Measurements from ENCODE around the gene GPR107. TPM values are rescaled to one million over a fixed set of nuclear protein-coding genes. Genes with fewer than 3 reads are reported as not detected.

Gene GPR107
- total RNA-seq, 2 donors from 2014 or later, result 42.2 to 51.2 TPM

DNA sequence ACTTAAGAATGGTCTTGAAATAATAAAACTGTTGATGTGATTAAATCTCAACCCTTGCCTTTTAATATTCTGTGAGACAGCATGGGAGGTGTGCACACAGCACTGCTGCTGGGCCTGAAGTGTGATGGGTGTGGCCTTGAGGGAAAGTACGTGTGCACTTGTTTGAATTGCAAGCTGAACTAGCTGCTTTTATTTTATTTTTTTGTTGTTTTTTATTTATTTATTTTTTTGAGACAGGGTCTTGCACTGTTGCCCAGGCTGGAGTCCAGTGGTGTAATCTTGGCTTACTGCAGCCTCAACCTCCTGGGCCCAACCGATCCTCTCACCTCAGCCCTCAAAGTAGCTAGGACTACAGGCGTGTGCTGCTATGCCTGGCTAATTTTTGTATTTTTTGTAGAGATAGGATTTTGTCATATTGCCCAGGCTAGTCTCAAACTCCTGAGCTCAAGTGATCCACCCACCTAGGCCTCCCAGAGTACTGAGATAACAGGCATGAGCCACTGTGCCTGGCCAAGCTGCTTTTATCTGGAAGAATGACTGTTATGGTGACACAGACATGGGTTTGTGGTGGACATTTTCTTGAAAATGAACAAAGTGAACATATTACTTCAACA, 58.9 kb downstream of the GPR107 start:
- TF ChIP-seq, protein P1, sequence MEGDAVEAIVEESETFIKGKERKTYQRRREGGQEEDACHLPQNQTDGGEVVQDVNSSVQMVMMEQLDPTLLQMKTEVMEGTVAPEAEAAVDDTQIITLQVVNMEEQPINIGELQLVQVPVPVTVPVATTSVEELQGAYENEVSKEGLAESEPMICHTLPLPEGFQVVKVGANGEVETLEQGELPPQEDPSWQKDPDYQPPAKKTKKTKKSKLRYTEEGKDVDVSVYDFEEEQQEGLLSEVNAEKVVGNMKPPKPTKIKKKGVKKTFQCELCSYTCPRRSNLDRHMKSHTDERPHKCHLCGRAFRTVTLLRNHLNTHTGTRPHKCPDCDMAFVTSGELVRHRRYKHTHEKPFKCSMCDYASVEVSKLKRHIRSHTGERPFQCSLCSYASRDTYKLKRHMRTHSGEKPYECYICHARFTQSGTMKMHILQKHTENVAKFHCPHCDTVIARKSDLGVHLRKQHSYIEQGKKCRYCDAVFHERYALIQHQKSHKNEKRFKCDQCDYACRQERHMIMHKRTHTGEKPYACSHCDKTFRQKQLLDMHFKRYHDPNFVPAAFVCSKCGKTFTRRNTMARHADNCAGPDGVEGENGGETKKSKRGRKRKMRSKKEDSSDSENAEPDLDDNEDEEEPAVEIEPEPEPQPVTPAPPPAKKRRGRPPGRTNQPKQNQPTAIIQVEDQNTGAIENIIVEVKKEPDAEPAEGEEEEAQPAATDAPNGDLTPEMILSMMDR (IDR thresholded peaks at IDR 0.05), result no peak
- no peak for DNase-seq
- Histone ChIP-seq H3K27ac (no peak overlapping the region), H3K4me3 (no peak overlapping the region), H3K4me1 (no peaks in the 10 kb centered on the region), H3K9me3 (no peaks in the 10 kb centered on the region), H3K36me3 (peaks cover 2% of the 10 kb centered on the region), H3K9ac (ENCODE audit: low read depth in 2 of 2, low read length in 2 of 2) (no peak overlapping the region), H3K27me3 (no peaks in the 10 kb centered on the region)
- intact Hi-C loops (cut with DNase I), result no loop called here

DNA sequence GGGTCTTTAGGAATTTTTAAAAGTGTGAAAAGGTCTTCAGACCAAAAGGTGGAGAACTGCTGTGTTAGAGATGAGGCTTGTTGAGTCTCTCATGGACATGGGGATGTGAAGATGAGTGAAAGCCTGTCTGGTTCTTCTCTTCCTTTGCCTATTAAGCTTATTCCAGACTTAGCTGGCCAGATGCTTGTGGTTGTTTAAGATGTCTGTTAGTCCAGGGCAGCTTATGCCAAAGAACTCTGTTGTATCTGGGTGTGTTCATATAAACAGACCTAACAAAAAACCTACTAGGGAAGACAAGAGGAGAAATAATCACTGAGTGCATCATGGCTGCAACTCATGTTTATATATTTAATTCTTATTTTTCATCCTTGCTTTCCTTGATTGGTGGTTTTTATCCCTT, 61.0 kb downstream of the GPR107 start:
- no peak overlapping the region for H3K9ac ChIP-seq (ENCODE audit: low read depth in 2 of 2, low read length in 2 of 2)
- no peak for DNase-seq
- H3K27ac ChIP-seq, result no peak overlapping the region
- H3K4me1 ChIP-seq, result no peaks in the 10 kb centered on the region
- H3K4me3 ChIP-seq, result no peak overlapping the region
- intact Hi-C loops (cut with DNase I), result no loop called here
- H3K9me3 ChIP-seq, result no peaks in the 10 kb centered on the region
- TF ChIP-seq, protein P1 (IDR thresholded peaks at IDR 0.05), result no peak
- H3K36me3 ChIP-seq, result no peaks in the 10 kb centered on the region
- no peaks in the 10 kb centered on the region for H3K27me3 ChIP-seq

DNA sequence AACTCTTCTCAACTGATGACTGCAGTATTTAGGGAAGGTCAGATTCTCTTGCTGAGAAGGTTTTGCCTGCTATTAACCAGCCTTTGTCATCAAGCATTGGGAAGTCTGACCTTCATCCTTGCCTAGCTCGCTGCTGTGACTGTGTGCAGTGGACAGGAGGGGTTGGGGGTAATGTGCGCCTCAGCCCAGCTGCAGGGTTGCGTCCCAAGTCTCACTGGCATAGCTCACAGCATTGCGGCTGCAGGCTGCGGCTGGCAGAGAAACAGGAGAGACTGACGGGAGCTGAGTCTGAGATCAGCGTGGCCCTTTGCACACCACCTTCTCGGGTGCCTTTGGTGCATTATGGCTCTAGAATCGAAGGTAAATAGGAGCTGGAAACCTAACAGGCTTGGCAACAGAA, 62.6 kb downstream of the GPR107 start:
- Histone ChIP-seq H3K9ac (ENCODE audit: low read depth in 2 of 2, low read length in 2 of 2) (no peak overlapping the region), H3K9me3 (no peaks in the 10 kb centered on the region), H3K27me3 (no peaks in the 10 kb centered on the region), H3K27ac (no peak overlapping the region), H3K4me1 (no peaks in the 10 kb centered on the region), H3K4me3 (no peak overlapping the region), H3K36me3 (no peaks in the 10 kb centered on the region)
- TF ChIP-seq, protein P1 (IDR thresholded peaks at IDR 0.05), result no peak
- intact Hi-C loops (cut with DNase I), result no loop called here
- DNase-seq, result no peak

DNA sequence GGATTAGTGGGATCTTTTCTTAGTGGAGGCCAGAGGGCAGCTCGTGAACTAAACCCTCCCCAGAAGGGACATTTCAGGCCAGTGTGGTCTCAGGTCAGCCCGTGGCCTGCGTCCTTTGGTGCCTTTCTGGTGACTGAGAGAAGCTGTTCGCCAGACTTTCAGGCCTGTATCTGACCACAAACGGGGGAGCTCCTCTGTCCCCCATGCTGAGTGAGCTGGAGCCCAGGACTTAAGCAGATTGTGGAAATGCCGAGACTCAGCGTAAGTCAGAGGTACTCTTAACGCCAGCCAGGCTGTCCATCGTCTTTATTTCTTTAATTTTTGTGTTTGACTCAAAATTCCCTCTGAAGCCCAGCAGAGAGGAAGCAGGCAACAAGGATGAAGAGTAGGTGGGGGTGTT, 63.7 kb downstream of the GPR107 start:
- Histone ChIP-seq H3K4me3 (no peak overlapping the region), H3K27ac (no peak overlapping the region), H3K27me3 (no peaks in the 10 kb centered on the region), H3K4me1 (no peaks in the 10 kb centered on the region), H3K36me3 (no peaks in the 10 kb centered on the region), H3K9ac (ENCODE audit: low read depth in 2 of 2, low read length in 2 of 2) (no peak overlapping the region), H3K9me3 (no peaks in the 10 kb centered on the region)
- no peak for DNase-seq
- TF ChIP-seq, protein P1 (IDR thresholded peaks at IDR 0.05), result no peak
- intact Hi-C loops (cut with DNase I), result no loop called here

DNA sequence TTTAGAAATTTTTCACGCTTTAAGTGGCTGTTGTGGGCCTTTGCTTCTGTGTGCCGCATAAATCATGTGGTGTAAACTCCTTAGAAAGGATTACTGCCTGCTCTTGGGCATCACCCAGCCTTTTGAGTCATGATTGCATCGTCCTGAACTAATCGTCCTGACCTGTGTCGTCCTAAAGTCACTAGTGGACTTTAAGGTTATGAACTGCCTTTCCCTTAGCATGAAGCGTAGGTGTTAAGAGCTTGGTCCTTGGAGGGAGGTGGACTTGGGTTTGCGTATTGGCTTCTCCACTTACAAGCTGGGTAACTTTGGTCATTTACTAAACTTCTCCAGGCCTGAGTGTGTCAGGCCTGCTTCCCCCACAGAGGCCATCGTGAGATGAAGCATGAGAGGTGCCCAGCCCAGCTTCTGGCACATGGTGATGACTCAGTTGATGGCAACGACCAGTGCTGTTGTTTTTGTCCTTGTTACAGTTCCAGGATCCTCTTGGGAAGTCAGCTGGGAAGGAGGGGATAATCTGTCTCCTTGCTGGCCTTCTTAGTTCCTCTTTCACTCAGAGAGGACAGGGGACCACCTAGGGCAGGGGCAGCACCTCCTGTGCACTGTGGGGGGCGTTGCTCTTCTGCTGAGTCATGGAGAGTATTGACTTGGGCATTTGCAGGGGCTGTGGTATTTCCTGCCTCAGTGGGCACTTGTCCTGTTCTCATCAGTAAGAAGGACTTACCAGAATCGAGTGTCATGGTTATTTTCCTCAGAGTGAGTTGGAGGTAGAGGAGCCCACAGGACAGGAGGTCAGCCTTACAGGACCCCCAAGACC, 64.3 kb downstream of the GPR107 start:
- no peak overlapping the region for H3K27ac ChIP-seq
- H3K9ac ChIP-seq (ENCODE audit: low read depth in 2 of 2, low read length in 2 of 2), result no peak overlapping the region
- DNase-seq, result no peak
- no peaks in the 10 kb centered on the region for H3K9me3 ChIP-seq
- H3K4me1 ChIP-seq, result no peaks in the 10 kb centered on the region
- H3K27me3 ChIP-seq, result no peaks in the 10 kb centered on the region
- TF ChIP-seq, protein P1 (IDR thresholded peaks at IDR 0.05), result no peak
- intact Hi-C loops (cut with DNase I), result no loop called here
- H3K36me3 ChIP-seq, result no peaks in the 10 kb centered on the region
- no peak overlapping the region for H3K4me3 ChIP-seq
